GM13976 (cell line): ENCODE data around the gene TMEM109.

Experiments used
- DNase-seq: peaks from one replicate; pipeline ENCODE4 v3.0.0; 2012; ENCODE audit warnings: low spot score
- CTCF ChIP-seq: IDR thresholded peaks from 2 replicates; pipeline ENCODE4 v1.5.1; 2012; ENCODE audit warnings: borderline replicate concordance, mild to moderate bottlenecking; ENCODE audit not compliant: insufficient read depth; ENCODE audit errors: extremely low read depth, missing control alignments, control extremely low read depth
- in situ Hi-C: fragments of 300-500 bp; cut with MboI; formaldehyde crosslinking; loops from one replicate; pipeline ENCODE4 v1.12.0; 2022; ENCODE audit warnings: low sequenced_read_pairs, mixed read lengths, inconsistent platforms; ENCODE audit not compliant: unreplicated experiment

The TMEM109 gene

GRCh38 chr11:60921777-60922335 lies 7.9 kb downstream of the TMEM109 start:
- TF ChIP-seq CTCF: no peak
- in situ Hi-C loops: no loop called here
- DNase-seq: no peak

DNA sequence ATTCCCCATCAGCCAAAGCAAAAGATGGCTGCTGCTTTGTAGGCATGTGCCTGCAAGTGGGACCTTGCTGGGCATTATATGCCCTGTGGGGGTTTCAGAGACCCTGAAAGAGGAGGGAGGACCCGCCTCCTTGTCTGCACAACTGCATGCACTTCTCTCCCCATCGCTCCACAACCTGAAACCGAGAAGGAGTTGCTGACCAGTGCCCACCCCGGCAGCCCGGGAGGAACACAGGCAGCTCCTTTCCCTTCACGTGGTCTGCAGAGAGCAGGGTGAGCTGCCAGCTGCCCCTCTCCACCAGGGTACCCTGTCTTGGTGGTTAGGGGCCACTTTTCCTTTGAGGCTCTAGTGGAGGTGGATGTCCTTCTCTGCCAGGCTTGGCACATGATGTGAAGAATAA lies 8.9 kb downstream of the TMEM109 start:
- in situ Hi-C loops: no loop called here
- no peak for TF ChIP-seq CTCF

DNA sequence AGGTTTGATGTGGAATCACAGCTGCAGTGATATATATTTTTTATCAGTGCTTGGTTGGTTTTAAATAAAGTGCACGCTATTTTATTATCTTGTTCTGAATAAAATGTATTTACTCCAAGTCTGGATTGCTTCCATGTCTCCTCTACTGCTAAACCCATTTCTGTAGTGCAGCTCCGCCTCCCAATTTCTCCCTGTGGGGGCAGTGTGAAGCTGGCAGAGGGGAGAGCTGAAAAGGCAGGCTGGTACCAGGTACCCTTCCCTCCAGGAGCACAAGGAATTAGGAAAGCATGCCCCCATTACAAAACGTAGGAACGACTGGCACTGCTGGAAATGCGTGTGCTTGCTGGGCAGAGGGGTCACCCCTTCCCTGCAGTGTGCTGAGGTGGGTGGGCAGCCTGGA lies 9.4 kb downstream of the TMEM109 start:
- TF ChIP-seq CTCF: no peak
- no peak for DNase-seq
- in situ Hi-C loops: no loop called here

More for the DNA sequence above, 8.9 kb downstream of the TMEM109 start:
- no peak for DNase-seq

- no peak for TF ChIP-seq CTCF
- DNase-seq: peak; percentile 34
- in situ Hi-C loops: no loop called here
Measured at GRCh38 chr11:60923800-60924109, 9.8 kb downstream of the TMEM109 start.

DNA sequence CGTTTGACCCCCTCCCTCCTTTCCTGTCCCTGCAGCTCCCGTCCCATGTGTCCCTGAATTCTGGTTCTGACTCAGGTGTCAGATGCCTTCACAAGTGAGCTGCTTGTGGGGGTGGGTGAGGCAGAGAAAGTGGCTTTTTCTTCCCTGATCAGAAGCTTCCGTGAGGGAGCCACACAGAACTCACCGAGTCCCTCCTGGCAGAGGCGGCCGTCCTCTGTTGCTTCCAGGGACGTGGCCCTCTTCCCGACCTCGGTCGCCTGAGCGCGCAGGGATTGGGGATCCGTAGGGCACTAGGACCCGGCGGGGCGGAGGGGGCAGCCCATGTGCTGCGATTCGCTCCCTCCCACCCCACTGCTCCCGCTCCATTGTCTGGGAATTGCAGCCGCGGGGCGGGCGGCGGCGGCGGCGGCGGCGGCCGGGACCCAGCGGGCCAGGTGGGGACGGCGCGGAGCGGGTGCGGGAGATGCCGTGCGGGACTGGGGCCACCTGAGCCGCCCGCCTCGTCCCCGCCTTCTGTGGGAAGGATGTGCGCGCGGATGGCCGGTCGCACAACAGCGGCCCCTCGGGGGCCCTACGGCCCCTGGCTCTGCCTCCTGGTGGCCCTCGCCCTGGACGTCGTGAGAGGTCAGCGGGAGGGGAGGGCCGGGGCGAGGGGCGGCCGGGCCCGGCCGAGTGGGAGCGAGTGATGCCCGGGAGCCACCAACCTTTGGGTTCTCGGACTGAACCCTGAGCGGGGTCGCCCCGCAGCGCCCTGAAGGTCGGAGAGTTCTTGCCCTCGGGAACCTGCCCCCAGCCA lies 10.3 kb downstream of the TMEM109 start, which contains the start of gene TMEM132A:
Gene TMEM132A, plus strand, starts transcription at position 351 of the 796 bp plus-strand sequence. Its CDS starts 174 bp downstream, at position 525.
- TF ChIP-seq CTCF: no peak
- peak; percentile 79 for DNase-seq
- in situ Hi-C loops: no loop called here

GRCh38 chr11:60924906-60925853 lies 11.2 kb downstream of the TMEM109 start:
- peak; percentile 50 for DNase-seq
- in situ Hi-C loops: no loop called here
- no peak for TF ChIP-seq CTCF
